Prostate gland (tissue), 2 donors: Measurements from ENCODE around the gene RAB7A.

ENCODE experiments used
- CTCF ChIP-seq, 4 experiments: fragments of 200-600 bp in 2 of 4; fragments of 450-650 bp in 2 of 4; sonication (generic) in 2 of 4; IDR thresholded peaks; 1 replicate in 3 of 4; 2 replicates in 1 of 4; pipeline ENCODE4 v1.5.1; 2016 to 2019; ENCODE audit warnings: antibody characterized with exemption in 4 of 4, mild to moderate bottlenecking in 2 of 4, moderate library complexity in 2 of 4
- POLR2A ChIP-seq: fragments of 450-650 bp; IDR thresholded peaks from one replicate; pipeline ENCODE4 v1.6.1; 2016; ENCODE audit warnings: antibody characterized with exemption, mild to moderate bottlenecking
- POLR2AphosphoS5 ChIP-seq: sonication (generic); formaldehyde crosslinking; IDR thresholded peaks from one replicate; pipeline ENCODE4 v1.6.1; 2017; ENCODE audit warnings: antibody characterized with exemption

- TF ChIP-seq POLR2A (no peak), CTCF (IDR thresholded peaks at IDR 0.05) (no peak), POLR2AphosphoS5 (no peak)
Measured at GRCh38 chr3:128808672-128809071, 82.7 kb downstream of the RAB7A start.
